ENCODE measurements around the gene GBA3. TPM values are rescaled to one million over a fixed set of nuclear protein-coding genes. Genes with fewer than 3 reads are reported as not detected.

GBA3 gene
- total RNA-seq, 1 donor, result under 0.01 TPM

GRCh38 chr4:22745234-22745633 is 52.5 kb downstream of the GBA3 start:
- H3K4me2 ChIP-seq (ENCODE audit: insufficient read depth, low read length), result no peak overlapping the region
- no peak overlapping the region for H3K27ac ChIP-seq (ENCODE audit: low read depth, low read length)
- no peaks in the 10 kb centered on the region for H3K27me3 ChIP-seq (ENCODE audit: insufficient read depth, low read length)
- no peaks in the 10 kb centered on the region for H3K4me1 ChIP-seq (ENCODE audit: insufficient read depth, low read length)
- TF ChIP-seq, protein P1, sequence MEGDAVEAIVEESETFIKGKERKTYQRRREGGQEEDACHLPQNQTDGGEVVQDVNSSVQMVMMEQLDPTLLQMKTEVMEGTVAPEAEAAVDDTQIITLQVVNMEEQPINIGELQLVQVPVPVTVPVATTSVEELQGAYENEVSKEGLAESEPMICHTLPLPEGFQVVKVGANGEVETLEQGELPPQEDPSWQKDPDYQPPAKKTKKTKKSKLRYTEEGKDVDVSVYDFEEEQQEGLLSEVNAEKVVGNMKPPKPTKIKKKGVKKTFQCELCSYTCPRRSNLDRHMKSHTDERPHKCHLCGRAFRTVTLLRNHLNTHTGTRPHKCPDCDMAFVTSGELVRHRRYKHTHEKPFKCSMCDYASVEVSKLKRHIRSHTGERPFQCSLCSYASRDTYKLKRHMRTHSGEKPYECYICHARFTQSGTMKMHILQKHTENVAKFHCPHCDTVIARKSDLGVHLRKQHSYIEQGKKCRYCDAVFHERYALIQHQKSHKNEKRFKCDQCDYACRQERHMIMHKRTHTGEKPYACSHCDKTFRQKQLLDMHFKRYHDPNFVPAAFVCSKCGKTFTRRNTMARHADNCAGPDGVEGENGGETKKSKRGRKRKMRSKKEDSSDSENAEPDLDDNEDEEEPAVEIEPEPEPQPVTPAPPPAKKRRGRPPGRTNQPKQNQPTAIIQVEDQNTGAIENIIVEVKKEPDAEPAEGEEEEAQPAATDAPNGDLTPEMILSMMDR (IDR thresholded peaks at IDR 0.05; ENCODE audit: extremely low read depth, low read depth, low read length), result no peak
- DNase-seq (ENCODE audit: insufficient read length, low spot score, missing footprints), result no peak
- no peaks in the 10 kb centered on the region for H4K20me1 ChIP-seq (ENCODE audit: insufficient read depth, low read length)
- H3K4me3 ChIP-seq (ENCODE audit: insufficient read depth, low read length), result no peak overlapping the region
- H3K9me3 ChIP-seq (ENCODE audit: low read depth, low read length), result no peaks in the 10 kb centered on the region
- H3K79me2 ChIP-seq (ENCODE audit: insufficient read depth, low read length), result no peaks in the 10 kb centered on the region
- no peaks in the 10 kb centered on the region for H3K36me3 ChIP-seq (ENCODE audit: insufficient read depth, low read length)
- H2AFZ ChIP-seq (ENCODE audit: low read length), result no peak overlapping the region

DNA sequence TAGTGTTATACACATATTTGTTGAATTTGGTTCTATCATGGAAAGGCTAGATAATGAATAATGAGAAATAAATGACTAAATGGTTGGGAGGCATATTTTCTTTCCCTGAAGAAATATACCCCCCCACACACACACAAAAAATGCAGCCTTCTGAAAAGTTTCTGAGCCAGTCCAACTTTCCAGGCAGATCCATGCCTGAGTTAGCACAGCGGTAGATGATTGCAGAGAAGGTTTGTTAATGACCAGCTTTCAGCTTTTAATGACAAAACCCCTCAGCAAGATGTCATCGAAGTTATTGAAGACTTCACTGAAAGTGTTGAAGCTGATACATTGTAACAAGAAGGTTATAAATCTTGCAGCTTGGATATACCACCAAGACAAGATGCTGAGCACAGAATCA is 61.4 kb downstream of the GBA3 start:
- Histone ChIP-seq H3K4me1 (ENCODE audit: insufficient read depth, low read length) (no peaks in the 10 kb centered on the region), H3K4me2 (ENCODE audit: insufficient read depth, low read length) (no peak overlapping the region), H3K27ac (ENCODE audit: low read depth, low read length) (no peak overlapping the region), H2AFZ (ENCODE audit: low read length) (no peak overlapping the region), H3K27me3 (ENCODE audit: insufficient read depth, low read length) (no peaks in the 10 kb centered on the region), H4K20me1 (ENCODE audit: insufficient read depth, low read length) (no peaks in the 10 kb centered on the region), H3K36me3 (ENCODE audit: insufficient read depth, low read length) (no peaks in the 10 kb centered on the region), H3K9me3 (ENCODE audit: low read depth, low read length) (no peaks in the 10 kb centered on the region), H3K79me2 (ENCODE audit: insufficient read depth, low read length) (no peaks in the 10 kb centered on the region), H3K4me3 (ENCODE audit: insufficient read depth, low read length) (no peak overlapping the region)
- TF ChIP-seq, protein P1 (IDR thresholded peaks at IDR 0.05; ENCODE audit: extremely low read depth, low read depth, low read length), result no peak
- DNase-seq (ENCODE audit: insufficient read length, low spot score, missing footprints), result no peak

DNA sequence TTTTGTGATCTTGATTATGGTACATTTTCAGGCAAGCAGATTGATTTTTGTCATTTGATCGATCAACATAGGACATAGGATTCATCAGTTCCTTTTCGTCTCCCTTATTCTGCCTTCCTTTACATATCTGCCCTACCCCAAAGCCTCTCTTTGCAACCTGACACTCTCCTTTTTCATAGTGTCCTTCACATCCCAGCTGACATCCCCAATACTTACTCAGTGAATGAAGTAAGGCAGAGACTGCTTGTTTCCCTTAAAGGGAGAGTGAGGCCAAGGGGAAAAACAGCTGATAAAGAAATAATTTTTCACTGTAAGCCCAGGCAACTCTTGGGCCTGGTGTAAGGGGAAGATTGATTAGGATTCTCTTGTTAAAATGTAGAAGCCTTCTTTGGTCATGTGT is 69.8 kb downstream of the GBA3 start:
- Histone ChIP-seq H3K4me3 (ENCODE audit: insufficient read depth, low read length) (no peak overlapping the region), H3K4me2 (ENCODE audit: insufficient read depth, low read length) (no peak overlapping the region), H3K9me3 (ENCODE audit: low read depth, low read length) (no peaks in the 10 kb centered on the region), H3K27me3 (ENCODE audit: insufficient read depth, low read length) (no peaks in the 10 kb centered on the region), H2AFZ (ENCODE audit: low read length) (no peak overlapping the region), H3K27ac (ENCODE audit: low read depth, low read length) (no peak overlapping the region), H4K20me1 (ENCODE audit: insufficient read depth, low read length) (no peaks in the 10 kb centered on the region), H3K4me1 (ENCODE audit: insufficient read depth, low read length) (no peaks in the 10 kb centered on the region), H3K79me2 (ENCODE audit: insufficient read depth, low read length) (no peaks in the 10 kb centered on the region), H3K36me3 (ENCODE audit: insufficient read depth, low read length) (no peaks in the 10 kb centered on the region)
- TF ChIP-seq, protein P1 (IDR thresholded peaks at IDR 0.05; ENCODE audit: extremely low read depth, low read depth, low read length), result no peak
- no peak for DNase-seq (ENCODE audit: insufficient read length, low spot score, missing footprints)

GRCh38 chr4:22764183-22764582 is 71.4 kb downstream of the GBA3 start:
- Histone ChIP-seq H3K79me2 (ENCODE audit: insufficient read depth, low read length) (no peaks in the 10 kb centered on the region), H3K4me2 (ENCODE audit: insufficient read depth, low read length) (no peak overlapping the region), H3K4me1 (ENCODE audit: insufficient read depth, low read length) (no peaks in the 10 kb centered on the region), H2AFZ (ENCODE audit: low read length) (no peak overlapping the region), H3K9me3 (ENCODE audit: low read depth, low read length) (no peaks in the 10 kb centered on the region), H3K4me3 (ENCODE audit: insufficient read depth, low read length) (no peak overlapping the region), H3K27ac (ENCODE audit: low read depth, low read length) (no peak overlapping the region), H3K27me3 (ENCODE audit: insufficient read depth, low read length) (no peaks in the 10 kb centered on the region), H4K20me1 (ENCODE audit: insufficient read depth, low read length) (no peaks in the 10 kb centered on the region), H3K36me3 (ENCODE audit: insufficient read depth, low read length) (no peaks in the 10 kb centered on the region)
- no peak for DNase-seq (ENCODE audit: insufficient read length, low spot score, missing footprints)
- TF ChIP-seq, protein P1 (IDR thresholded peaks at IDR 0.05; ENCODE audit: extremely low read depth, low read depth, low read length), result no peak
